Testis (tissue), 3 donors: Measurements from ENCODE around the gene KRT35. TPM values are rescaled to one million over a fixed set of nuclear protein-coding genes. Genes with fewer than 3 reads are reported as not detected.

Experiments
- DNase-seq: peaks from one replicate; pipeline ENCODE4 v3.0.0-alpha.2; 2019
- H3K27ac ChIP-seq, 2 donors: fragments of 200-600 bp; sonication (generic); one replicate each; pipeline ENCODE4 v1.5.1; 2019
- H3K27me3 ChIP-seq: fragments of 200-600 bp; sonication (generic); one replicate; pipeline ENCODE4 v1.5.1; 2019
- H3K36me3 ChIP-seq: fragments of 200-600 bp; sonication (generic); one replicate; pipeline ENCODE4 v1.5.1; 2017; ENCODE audit warnings: low read depth; ENCODE audit errors: missing control alignments
- H3K4me1 ChIP-seq: fragments of 200-600 bp; sonication (generic); one replicate; pipeline ENCODE4 v1.5.1; 2019
- H3K4me3 ChIP-seq, 2 donors: fragments of 200-600 bp; sonication (generic); one replicate each; pipeline ENCODE4 v1.5.1; 2017 to 2019
- H3K9me3 ChIP-seq: fragments of 200-600 bp; sonication (generic); one replicate; pipeline ENCODE4 v1.5.1; 2017
- CTCF ChIP-seq, 3 experiments: fragments of 450-650 bp in 2 of 3; fragments of 200-600 bp in 1 of 3; sonication (generic) in 1 of 3; IDR thresholded peaks; one replicate each; pipeline ENCODE4 v1.5.1; 2016 to 2019; ENCODE audit warnings: antibody characterized with exemption in 3 of 3, mild to moderate bottlenecking in 2 of 3, moderate library complexity in 1 of 3
- POLR2A ChIP-seq: fragments of 450-650 bp; IDR thresholded peaks from one replicate; pipeline ENCODE4 v1.6.1; 2017; ENCODE audit warnings: antibody characterized with exemption, mild to moderate bottlenecking, moderate library complexity
- WGBS, 2 donors: methylation state at CpG; one replicate each; pipeline ENCODE4 v1.1.5; 2018; 5-methylcytosine and 5-hydroxymethylcytosine counted together
- intact Hi-C: fragments of 100-400 bp; cut with DNase I; formaldehyde crosslinking; loops from one replicate; pipeline ENCODE4 v1.15.1; 2023; ENCODE audit warnings: low total_unique reads
- polyA plus RNA-seq: library from polyadenylated mRNA; stranded (reverse); fragments of 350-450 nt; fragmentation: Illumina TruSeq; extraction: RNeasy Lipid Tissue Mini Kit (QIAGEN cat#74804); gene quantifications from one replicate; pipeline ENCODE4 v1.2.3, GENCODE V29; 2014; ENCODE audit warnings: low read depth, low replicate concordance; ENCODE audit not compliant: insufficient read depth
- total RNA-seq, 2 donors: library from RNA; depleted of rRNA; stranded (reverse); fragments of >200 nt; gene quantifications; one replicate each; pipeline ENCODE4 v1.2.3, GENCODE V29; 2016

Gene KRT35
- total and polyA plus RNA-seq, 3 donors from 2014 or later = 0.18 TPM; not detected in 2

DNA sequence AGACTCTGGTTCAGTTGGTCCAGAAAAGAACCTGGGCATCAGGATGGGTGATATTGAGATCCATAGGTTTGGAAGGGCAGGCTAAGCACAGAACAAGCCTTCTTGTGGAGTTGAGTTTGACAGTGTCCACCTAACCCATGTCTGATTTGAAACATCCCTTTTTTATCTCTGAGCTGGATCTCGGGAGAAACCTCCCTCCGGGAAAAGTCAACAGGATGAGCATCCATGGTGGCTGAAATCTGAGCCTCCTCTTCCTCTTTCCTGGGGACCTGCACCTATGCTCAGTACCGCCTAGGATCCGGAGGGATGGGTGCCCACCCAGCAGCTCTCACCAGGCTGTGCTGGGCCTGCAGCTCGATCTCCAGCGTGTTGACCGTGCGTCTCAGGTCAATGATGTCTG lies 17.2 kb downstream of the KRT35 start:
- no peak for DNase-seq
- WGBS, 2 donors = 97 to 99% methylated on average over 8 of the region's 8 CpGs
- intact Hi-C loops = no loop called here
- peaks cover 4% of the 10 kb centered on the region for H3K4me1 ChIP-seq
- H3K27ac ChIP-seq = no peak overlapping the region
- no peaks in the 10 kb centered on the region for H3K9me3 ChIP-seq
- no peaks in the 10 kb centered on the region for H3K36me3 ChIP-seq
- TF ChIP-seq CTCF (IDR thresholded peaks at IDR 0.05) (no peak), POLR2A (no peak)
- H3K4me3 ChIP-seq = no peak overlapping the region
- no peaks in the 10 kb centered on the region for H3K27me3 ChIP-seq

DNA sequence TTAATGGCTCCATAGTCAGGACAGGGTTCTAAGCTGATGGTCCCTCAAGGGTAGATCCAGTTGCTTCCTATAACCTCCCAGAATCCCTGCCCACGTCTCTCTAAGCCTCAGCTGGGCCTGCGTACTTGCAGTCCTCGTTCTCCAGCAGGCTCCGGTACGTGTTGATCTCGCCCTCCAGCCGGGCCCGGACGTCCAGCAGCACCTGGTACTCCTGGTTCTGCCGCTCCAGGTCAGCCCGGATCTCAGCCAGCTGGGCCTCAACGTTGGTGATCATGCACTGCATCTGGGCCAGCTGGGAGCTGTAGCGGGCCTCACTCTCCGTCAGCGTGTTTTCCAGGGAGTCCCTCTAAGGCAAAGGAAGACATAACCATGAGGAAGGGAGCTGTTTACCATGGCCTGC lies 18.2 kb downstream of the KRT35 start:
- 60 to 65% methylated on average over 3 to 15 of the region's 15 CpGs for WGBS, 2 donors
- intact Hi-C loops = no loop called here
- TF ChIP-seq POLR2A (no peak), CTCF (IDR thresholded peaks at IDR 0.05) (no peak)
- no peak overlapping the region for H3K27ac ChIP-seq
- H3K4me1 ChIP-seq = peaks cover 4% of the 10 kb centered on the region
- no peaks in the 10 kb centered on the region for H3K27me3 ChIP-seq
- no peak overlapping the region for H3K4me3 ChIP-seq
- H3K9me3 ChIP-seq = no peaks in the 10 kb centered on the region
- no peak for DNase-seq
- H3K36me3 ChIP-seq = no peaks in the 10 kb centered on the region

DNA sequence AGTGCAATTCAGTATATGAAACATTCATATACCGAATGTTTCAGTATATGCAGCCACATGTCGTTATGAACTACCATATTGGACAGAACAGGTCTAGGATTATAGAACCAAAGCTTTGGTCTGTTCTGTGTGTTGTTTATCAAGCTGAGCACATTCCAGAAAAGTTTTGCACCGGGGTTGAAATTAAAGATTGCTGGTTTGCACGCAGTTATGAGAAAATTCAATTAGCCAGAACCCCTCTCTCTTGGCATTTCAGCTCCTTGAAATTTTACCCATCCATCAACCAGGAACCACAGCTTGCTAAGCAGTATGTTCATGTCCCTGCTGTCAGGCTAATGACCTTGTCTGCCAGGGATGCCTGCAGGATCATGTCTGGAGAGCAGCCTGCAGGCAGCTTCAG lies 23.3 kb downstream of the KRT35 start:
- Histone ChIP-seq H3K36me3 (no peaks in the 10 kb centered on the region), H3K4me3 (no peak overlapping the region), H3K27ac (no peak overlapping the region), H3K27me3 (no peaks in the 10 kb centered on the region), H3K4me1 (no peaks in the 10 kb centered on the region), H3K9me3 (no peaks in the 10 kb centered on the region)
- TF ChIP-seq POLR2A (no peak), CTCF (IDR thresholded peaks at IDR 0.05) (no peak)
- no peak for DNase-seq
- 60 to 61% methylated on average over 4 of the region's 4 CpGs for WGBS, 2 donors
- intact Hi-C loops = no loop called here

DNA sequence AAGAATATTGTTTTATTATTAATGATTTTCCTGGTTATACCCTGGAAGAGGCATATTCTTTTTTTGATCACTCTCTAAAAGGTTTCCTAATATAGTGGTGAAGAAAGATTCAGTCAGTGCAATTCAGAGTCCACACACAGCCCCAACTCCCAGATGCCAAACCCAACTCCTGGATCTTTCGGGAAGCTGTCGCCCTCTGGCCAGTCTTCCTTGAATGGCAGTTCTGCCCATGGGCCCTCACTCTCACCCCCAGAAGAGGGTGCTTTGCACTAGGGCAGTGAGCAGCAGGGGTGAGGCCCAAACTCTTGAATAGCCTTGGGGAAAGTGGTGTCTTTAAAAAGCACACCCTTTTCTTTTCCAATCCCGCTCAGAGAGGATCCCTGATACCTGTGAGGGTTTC lies 24.7 kb downstream of the KRT35 start:
- Histone ChIP-seq H3K4me1 (no peaks in the 10 kb centered on the region), H3K36me3 (no peaks in the 10 kb centered on the region), H3K27me3 (no peaks in the 10 kb centered on the region), H3K9me3 (no peaks in the 10 kb centered on the region), H3K4me3 (no peak overlapping the region), H3K27ac (no peak overlapping the region)
- intact Hi-C loops = no loop called here
- no peak for TF ChIP-seq POLR2A
- TF ChIP-seq CTCF (IDR thresholded peaks at IDR 0.05) = no peak
- DNase-seq = no peak
- WGBS, 2 donors = 79 to 90% methylated on average over 3 of the region's 3 CpGs

DNA sequence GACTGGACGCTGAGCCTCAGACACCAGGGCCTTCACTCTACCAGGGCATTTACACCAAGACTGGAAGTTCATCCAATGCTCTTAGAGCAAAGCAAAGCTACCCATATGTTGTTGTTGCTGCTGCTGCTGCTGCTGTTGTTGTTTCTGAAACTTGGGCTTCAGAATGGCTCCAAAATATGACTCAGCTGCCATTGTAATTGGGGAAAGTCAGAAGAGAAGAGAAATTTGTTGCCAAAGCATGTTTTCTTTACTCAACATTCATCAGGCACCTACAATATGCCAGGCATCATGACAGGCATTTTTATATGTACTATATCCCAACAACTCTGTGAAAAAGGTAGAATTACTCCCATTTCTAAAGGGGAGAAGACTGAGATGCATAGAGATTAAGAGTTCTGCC lies 25.7 kb downstream of the KRT35 start:
- no peaks in the 10 kb centered on the region for H3K9me3 ChIP-seq
- WGBS, 2 donors = 100% methylated on average over 1 of the region's 1 CpG
- intact Hi-C loops = no loop called here
- no peak overlapping the region for H3K4me3 ChIP-seq
- H3K4me1 ChIP-seq = no peaks in the 10 kb centered on the region
- TF ChIP-seq POLR2A = no peak
- no peaks in the 10 kb centered on the region for H3K36me3 ChIP-seq
- H3K27me3 ChIP-seq = no peaks in the 10 kb centered on the region
- no peak for DNase-seq
- H3K27ac ChIP-seq = no peak overlapping the region
